ENCODE measurements around the gene ZNF654.

The ZNF654 gene

DNA sequence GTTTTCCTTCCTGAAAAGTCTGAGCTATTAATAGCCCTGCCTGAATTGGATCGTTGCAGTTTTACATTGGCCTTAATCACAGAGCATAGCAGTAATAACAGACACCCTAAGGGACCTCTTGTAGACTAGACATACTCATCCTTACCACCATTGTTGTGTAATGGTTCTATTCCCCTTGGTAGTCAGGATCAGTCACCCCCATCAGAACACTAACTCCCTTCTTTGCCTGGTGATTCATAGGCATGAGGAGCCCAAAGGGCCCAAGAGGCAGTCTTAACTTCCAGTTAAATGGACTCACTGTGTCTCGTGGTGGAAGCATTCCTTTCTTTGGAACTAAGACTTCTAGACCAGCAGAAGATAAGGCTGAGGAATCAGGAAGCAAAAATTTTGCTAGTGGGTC is 20.5 kb upstream of the ZNF654 start:
- H3K4me3 ChIP-seq (ENCODE audit: low read depth, low read length) = no peak overlapping the region
- TF ChIP-seq CTCF (IDR thresholded peaks at IDR 0.05; ENCODE audit: borderline replicate concordance, insufficient read depth, low read depth, low read length) = no peak

- TF ChIP-seq CTCF (IDR thresholded peaks at IDR 0.05; ENCODE audit: borderline replicate concordance, insufficient read depth, low read depth, low read length) = no peak
- no peak overlapping the region for H3K4me3 ChIP-seq (ENCODE audit: low read depth, low read length)
These were observed 18.5 kb upstream of the ZNF654 start for GRCh38 chr3:88040529-88040928.

GRCh38 chr3:88041005-88041404 is 18.1 kb upstream of the ZNF654 start:
- no peak for TF ChIP-seq CTCF (IDR thresholded peaks at IDR 0.05; ENCODE audit: borderline replicate concordance, insufficient read depth, low read depth, low read length)
- no peak overlapping the region for H3K4me3 ChIP-seq (ENCODE audit: low read depth, low read length)

GRCh38 chr3:88044411-88044810 is 14.6 kb upstream of the ZNF654 start:
- no peak overlapping the region for H3K4me3 ChIP-seq (ENCODE audit: low read depth, low read length)
- no peak for TF ChIP-seq CTCF (IDR thresholded peaks at IDR 0.05; ENCODE audit: borderline replicate concordance, insufficient read depth, low read depth, low read length)

- H3K4me3 ChIP-seq (ENCODE audit: low read depth, low read length) = no peak overlapping the region
- TF ChIP-seq CTCF (IDR thresholded peaks at IDR 0.05; ENCODE audit: borderline replicate concordance, insufficient read depth, low read depth, low read length) = no peak
These were observed 12.3 kb upstream of the ZNF654 start for GRCh38 chr3:88046766-88047165.

- no peak for TF ChIP-seq CTCF (IDR thresholded peaks at IDR 0.05; ENCODE audit: borderline replicate concordance, insufficient read depth, low read depth, low read length)
- H3K4me3 ChIP-seq (ENCODE audit: low read depth, low read length) = peak overlapping the region; percentile 80
These were observed 1.3 kb upstream of the ZNF654 start for GRCh38 chr3:88057630-88058305.

DNA sequence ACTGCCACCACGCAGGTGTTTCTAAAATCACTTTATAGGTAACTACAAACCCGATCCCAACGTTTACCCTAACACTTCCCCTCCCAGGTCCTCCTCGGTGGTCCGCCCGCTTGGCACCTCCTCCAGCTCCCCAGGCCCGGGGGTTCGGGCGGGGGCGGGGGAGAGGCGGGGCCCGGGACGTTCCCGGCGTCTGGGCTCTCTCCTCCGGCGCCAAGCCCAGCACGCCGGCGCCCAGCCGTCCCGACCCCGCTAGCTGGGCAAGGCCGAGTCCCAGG is 812 bp upstream of the ZNF654 start:
- H3K4me3 ChIP-seq (ENCODE audit: low read depth, low read length) = peak overlapping the region; percentile 80
- no peak for TF ChIP-seq CTCF (IDR thresholded peaks at IDR 0.05; ENCODE audit: borderline replicate concordance, insufficient read depth, low read depth, low read length)

All from GM12875 (cell line).